M059J (cell line): ENCODE results near the gene KLHDC8A. TPM values are rescaled to one million over a fixed set of nuclear protein-coding genes. Genes with fewer than 3 reads are reported as not detected.
A peak's percentile ranks its signal among the peaks of the same experiment; 100 is the strongest.
"Not testable (repeated sequence)": the region's sequence is repeated elsewhere in the genome, so short reads cannot be mapped to it uniquely, and the experiment has no call there.

ENCODE experiments used
- DNase-seq: peaks from one replicate; pipeline ENCODE4 v3.0.0-alpha.2; 2012; ENCODE audit warnings: low read depth
- total RNA-seq: library from RNA; depleted of rRNA; stranded (reverse); fragments of >200 nt; shearing (Covaris generic); gene quantifications from 2 replicates; pipeline ENCODE4 v1.2.3, GENCODE V29; 2014; rRNA removed

The KLHDC8A gene
- total RNA-seq, result not detected in 2 replicates

- no peak for DNase-seq
These were observed at the start of gene KLHDC8A for GRCh38 chr1:205356440-205357139. Gene KLHDC8A, minus strand, starts transcription at chr1:205356922. Its CDS starts 13,318 bp downstream, at chr1:205343604.

DNA sequence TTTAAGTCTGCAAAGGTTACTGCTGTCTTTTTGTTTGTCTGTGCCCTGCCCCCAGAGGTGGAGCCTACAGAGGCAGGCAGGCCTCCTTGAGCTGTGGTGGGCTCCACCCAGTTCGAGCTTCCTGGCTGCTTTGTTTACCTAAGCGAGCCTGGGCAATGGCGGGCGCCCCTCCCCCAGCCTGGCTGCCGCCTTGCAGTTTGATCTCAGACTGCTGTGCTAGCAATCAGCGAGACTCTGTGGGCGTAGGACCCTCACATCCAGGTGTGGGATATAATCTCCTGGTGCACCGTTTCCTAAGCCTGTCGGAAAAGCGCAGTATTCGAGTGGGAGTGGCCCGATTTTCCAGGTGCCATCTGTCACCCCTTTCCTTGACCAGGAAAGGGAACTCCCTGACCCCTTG lies 49.5 kb upstream of the KLHDC8A start:
- DNase-seq, result not testable (repeated sequence)

DNA sequence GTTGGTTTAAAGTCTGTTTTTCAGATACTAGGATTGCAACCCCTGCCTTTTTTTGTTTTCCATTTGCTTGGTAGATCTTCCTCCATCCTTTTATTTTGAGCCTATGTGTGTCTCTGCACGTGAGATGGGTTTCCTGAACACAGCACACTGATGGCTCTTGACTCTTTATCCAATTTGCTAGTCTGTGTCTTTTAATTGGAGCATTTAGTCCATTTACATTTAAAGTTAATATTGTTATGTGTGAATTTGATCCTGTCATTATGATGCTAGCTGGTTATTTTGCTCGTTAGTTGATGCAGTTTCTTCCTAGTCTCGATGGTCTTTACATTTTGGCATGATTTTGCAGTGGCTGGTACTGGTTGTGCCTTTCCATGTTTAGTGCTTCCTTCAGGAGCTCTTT lies 47.8 kb upstream of the KLHDC8A start:
- DNase-seq, result not testable (repeated sequence)

DNA sequence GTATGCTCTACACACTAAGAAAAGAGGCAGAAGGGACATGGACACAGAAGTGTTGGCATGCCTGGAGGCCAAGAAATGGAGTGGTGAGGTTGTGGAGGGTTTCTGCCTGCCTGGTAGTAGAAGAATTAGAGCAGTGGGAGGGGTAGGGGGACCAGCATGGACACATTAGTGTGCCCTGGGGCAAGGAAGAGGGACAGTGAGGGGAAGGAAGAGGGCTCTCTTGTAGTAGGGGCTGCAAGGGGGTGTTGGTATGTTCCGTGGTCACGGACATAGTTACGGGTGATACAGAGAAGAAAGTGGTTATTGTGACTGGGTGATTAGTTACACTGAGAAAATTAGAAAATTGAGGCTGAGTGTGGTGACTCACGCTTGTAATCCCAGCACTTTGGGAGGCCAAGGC lies 41.9 kb upstream of the KLHDC8A start:
- no peak for DNase-seq

GRCh38 chr1:205396967-205397616 lies 40.4 kb upstream of the KLHDC8A start:
- peak; percentile 53 for DNase-seq

GRCh38 chr1:205395616-205396015 lies 38.9 kb upstream of the KLHDC8A start:
- no peak for DNase-seq

DNA sequence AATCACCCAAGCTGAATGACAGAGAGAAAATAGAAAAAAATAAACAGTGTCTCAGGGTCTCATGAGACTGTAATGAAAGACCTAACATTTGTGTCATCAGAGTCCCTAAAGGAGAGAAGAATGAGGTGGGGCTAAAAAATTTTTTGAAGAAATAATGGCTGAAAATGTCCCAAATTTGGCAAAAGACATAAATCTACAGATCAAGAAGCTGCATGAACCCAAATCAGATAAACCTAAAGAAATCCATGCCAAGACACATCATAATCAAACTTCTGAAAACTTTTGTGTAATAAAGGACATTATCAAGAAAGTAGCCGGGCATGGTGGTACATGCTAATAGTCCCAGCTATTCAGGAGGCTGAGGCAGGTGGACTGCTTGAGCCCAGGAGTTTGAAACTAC lies 35.9 kb upstream of the KLHDC8A start:
- no peak for DNase-seq

DNA sequence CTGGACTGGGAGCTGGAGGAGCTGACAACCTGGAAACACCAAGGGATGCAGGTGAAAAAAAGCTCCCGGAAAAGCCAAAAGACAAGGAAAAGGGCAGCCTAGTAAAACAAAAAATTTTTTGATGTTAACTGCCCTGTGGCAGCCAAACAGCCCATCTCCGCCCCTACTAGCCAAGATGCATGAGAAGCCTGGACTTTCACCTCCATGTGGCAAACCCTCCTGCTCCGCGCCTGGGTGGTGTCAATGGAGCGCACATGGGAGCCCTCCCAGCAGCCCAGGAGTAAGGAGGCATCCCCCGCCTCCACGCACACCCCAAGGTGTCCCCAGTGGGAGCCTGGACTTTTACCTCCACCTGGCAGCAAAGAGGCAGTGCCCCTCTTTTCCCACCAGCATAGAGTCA lies 34.7 kb upstream of the KLHDC8A start:
- DNase-seq, result no peak

DNA sequence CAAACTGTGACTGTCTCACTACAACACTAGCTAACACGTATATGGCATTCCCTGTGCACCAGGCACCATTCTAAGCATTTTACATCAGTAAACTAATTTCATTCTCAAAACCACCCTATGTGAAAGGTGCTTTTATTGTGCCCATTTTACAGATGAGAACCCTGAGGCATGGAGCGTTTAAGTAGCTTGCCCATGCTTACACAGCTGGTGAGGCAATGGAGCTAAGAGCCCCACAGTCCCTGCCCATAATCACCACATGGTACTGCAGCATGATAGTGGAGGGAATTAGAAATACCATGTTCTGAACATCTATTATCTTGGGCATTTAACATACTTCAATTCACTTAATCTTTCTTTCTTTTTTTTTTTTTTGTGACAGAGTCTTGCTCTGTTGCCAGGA lies 31.1 kb upstream of the KLHDC8A start:
- DNase-seq, result no peak

DNA sequence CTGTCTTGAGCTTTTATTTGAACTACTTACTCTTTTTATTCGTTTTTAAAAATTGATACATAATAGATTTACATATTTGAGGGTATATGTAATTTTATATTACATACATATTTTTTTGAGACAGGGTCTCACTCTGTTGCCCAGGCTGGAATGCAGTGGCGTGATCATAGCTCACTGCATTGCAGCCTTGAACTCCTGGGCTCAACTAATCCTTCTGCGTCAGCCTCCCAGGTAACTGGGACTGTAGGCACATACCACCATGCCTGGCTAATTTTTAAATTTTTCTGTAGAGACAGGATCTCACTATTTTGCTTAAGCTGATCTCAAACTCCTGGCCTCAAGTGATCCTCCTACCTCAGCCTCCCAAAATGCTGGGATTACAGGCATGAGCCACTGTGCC lies 26.3 kb upstream of the KLHDC8A start:
- not testable (repeated sequence) for DNase-seq

DNA sequence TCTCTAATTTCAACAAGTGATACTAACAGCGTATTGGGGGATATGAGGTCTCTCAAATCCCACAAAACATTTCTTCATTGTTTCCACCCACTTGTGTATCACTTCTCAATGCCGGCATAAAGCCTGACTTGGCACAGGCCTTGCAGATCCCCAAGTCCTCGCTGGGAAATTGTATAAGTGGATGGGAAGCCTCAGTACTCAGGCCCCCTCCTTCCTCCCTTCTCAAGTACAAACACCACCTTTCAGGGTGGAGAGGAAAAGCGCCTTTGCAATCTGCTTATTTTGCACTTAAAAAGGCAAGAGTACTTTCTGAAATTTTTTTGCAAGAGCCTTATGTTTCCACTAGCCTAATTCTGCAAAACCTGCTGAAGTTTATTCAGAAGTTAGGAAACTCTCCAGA lies 25.8 kb upstream of the KLHDC8A start:
- no peak for DNase-seq

- no peak for DNase-seq
These were observed 24.6 kb upstream of the KLHDC8A start for GRCh38 chr1:205381305-205381704.

DNA sequence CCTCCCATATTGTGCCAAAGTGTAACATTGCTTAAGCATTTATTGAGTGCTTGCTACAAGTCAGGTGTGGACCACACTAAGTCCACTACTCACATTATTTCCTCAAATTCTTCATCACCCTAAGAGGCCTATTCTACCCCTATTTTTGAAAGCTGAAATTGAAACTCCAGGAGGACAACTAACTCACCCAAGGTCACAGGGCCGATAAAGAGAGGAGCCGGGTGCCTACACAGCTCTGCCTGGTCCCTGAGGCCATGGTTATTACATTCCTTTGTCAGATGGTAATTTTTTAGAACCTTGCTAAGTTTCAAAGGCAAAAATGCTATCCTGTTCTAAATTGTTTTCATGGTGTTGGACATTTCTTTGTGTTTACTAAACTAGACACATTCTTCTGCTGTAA lies 24.2 kb upstream of the KLHDC8A start:
- DNase-seq, result no peak

DNA sequence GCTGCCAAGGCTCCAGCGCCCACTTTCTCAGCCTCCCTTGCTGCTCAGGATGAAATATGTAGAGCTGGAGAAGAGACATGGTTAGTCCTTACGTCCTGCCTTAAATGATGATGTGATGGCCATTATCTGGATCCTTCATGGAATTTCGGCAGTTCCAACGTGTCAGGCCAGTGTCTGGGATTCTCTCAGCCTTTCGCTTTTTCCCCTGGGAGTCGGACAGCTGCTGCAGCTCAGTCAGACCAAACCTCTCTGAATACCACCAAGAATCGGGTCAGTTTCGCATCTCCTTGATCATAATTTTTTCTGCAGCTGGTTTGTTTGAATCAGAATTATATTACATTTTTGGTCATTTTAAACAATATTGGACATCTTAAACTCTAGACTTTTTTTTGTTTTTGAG lies 22.3 kb upstream of the KLHDC8A start:
- no peak for DNase-seq

DNA sequence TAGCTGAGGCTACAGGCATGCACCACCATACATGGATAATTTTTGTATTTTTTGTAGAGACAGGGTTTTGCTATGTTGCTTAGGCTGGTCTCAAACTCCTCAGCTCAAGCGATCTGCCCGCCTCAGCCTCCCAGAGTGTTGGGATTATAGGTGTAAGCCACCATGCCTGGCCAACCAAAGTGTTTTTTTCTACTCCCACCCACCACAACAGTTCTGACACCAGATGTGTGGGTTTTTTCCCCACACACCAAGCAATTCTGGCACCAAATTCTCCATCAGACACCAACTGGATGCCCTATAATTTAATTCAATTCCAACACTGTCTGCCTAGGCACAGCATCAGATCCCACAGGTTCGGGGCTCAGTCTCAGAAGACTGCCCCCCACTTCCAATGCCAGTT lies 20.6 kb upstream of the KLHDC8A start:
- DNase-seq, result no peak

- DNase-seq, result peak; percentile 81
These were observed 20.0 kb upstream of the KLHDC8A start for GRCh38 chr1:205376739-205377138.

GRCh38 chr1:205375835-205376545 lies 19.3 kb upstream of the KLHDC8A start:
- DNase-seq, result peak; percentile 61

- DNase-seq, result peak; percentile 78
These were observed 17.7 kb upstream of the KLHDC8A start for GRCh38 chr1:205374210-205375078.

DNA sequence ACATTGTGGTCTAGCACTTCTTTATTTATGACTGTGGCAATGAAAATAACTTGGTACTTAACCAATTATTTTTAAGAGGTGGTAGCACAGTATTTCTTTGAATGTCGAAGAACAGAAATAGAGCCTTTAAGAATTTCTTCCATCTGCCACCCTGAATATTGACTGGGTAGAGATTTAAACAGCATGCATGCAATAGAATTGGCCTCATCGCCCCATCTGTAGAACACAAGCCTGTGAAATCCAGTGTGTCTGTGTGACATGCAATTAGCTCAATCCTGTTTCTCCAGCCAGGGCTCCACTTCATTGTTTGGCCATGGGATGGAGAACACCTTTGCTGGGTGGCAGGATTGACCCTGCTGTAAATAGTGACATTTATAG lies 17.1 kb upstream of the KLHDC8A start:
- no peak for DNase-seq

- no peak for DNase-seq
These were observed 16.5 kb upstream of the KLHDC8A start for GRCh38 chr1:205373022-205373797.
